Measurements from ENCODE around the gene AURKAIP1.
A peak's percentile ranks its signal among the peaks of the same experiment; 100 is the strongest.

Gene AURKAIP1

GRCh38 chr1:1361233-1361981, 13.6 kb downstream of the AURKAIP1 start:
- no peak for DNase-seq (ENCODE audit: low spot score)

- no peak for DNase-seq (ENCODE audit: low spot score)
Observed at GRCh38 chr1:1360506-1361169, 14.4 kb downstream of the AURKAIP1 start.

GRCh38 chr1:1359664-1360468, 15.1 kb downstream of the AURKAIP1 start:
- DNase-seq (ENCODE audit: low spot score): no peak

DNA sequence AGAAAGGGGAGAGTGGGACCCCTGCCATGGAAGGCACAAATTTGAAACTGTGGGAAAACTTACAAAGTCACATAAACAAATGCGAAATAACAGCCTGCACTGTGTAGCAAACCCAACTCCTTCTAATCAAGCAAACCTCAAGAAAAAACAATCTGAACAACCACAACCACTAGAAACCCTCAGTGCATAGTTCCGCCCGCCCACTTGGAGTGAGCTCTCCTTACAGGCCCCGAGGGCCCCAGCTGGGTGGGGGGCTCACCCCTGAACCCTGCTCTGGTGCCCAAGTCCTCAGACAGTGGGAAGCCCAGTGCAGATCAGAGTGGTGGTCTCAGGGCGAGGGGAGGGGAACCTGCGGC, 15.7 kb downstream of the AURKAIP1 start:
- DNase-seq (ENCODE audit: low spot score): no peak

DNA sequence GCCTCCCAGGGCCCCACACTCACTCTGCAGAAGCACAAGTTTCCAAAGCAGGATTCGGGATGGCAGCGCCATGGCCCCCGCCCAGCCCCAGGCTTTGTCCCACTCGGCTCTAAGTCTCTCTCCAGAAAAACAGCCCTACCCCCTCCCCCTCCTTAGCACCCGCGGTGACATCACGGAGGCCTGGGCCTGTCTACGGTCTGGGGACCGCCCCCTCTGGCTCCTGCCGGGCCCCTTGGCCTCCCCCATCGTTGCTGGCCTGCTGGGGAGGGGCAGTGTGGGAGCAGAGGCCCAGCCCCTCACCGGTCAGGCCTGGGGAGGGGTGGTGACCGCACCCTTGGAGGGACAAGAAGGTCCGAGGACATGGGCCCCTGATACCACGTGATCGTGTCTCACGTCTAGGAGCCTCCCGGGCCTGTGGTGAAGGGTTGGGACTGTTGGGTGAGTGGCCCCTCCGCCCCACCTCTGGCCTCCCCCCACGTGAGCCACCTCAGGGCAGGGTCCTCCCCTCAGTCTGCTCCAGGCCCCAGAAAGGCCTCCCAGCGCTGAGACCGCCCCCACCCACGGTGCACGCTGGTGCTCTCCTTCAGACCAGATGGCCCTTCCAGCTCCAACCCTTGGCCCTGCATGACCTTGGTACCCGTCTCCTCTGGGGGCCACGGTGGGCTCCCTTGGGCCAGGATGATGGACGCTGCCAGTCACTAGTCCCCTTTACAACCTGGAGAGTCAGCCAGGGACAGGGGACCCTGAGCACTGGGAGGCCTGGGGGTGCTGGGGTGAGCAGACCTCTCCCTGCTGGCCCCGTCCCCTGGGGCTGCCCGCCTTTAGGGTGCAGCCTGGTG, 16.4 kb downstream of the AURKAIP1 start, which contains the start of gene MXRA8:
TSS of gene MXRA8 (minus strand) at position 123 of the 839 bp plus-strand sequence. CDS start at position 72, 51 bp downstream.
- DNase-seq (ENCODE audit: low spot score): no peak

GRCh38 chr1:1357871-1358432, 17.1 kb downstream of the AURKAIP1 start:
- DNase-seq (ENCODE audit: low spot score): no peak

- no peak for DNase-seq (ENCODE audit: low spot score)
Observed at GRCh38 chr1:1356796-1357401, 18.1 kb downstream of the AURKAIP1 start.

DNA sequence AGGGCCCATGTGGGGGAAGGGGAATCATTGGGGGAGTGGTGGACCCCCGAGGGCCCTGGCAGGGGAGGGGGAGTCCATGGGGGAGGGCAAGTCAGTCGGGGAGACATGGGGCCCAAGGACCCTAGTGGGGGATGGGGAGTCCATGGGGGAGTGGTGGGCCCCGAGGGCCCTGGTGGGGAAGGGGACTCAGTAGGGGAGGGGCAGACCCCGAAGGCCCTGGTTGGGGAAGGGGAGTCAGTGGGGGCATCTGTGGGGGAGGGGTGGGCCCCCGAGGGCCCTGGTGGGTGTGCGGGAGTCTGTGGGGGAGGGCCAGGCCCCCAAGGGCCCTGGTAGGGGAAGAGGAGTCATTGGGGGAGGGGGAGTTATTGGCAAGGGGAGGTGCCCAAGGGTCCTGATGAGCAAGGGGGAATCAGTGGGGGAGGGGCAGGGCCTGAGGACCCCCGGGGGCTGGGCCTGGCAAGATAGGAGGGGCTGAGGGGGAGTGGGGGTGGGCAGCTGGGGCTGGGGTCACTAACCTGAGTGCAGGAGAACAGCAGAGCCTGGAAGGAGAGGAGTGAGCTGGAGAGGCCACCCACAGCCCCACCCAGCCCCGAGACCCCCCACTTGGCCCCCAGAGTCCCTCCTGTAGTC, 18.7 kb downstream of the AURKAIP1 start:
- no peak for DNase-seq (ENCODE audit: low spot score)

DNA sequence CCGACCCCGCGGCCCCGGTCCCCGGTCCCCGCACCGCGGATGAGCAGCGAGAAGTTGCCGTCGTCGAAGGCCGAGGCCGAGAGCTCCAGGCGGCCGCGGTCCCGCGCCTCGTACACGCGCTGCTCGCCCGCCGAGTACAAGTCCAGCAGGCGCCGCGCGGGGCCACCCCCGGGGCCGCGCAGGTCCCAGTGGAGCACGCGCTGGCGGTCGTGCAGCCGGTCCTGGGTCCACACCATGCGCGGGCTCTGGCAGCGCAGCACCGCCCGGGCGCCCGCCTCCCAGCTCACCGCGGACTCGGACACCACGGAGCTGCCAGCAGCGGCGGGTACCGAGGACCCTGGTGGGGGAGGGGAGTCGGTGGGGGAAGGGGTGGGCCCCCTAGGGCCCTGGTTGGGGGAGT, 19.6 kb downstream of the AURKAIP1 start:
- no peak for DNase-seq (ENCODE audit: low spot score)

- no peak for DNase-seq (ENCODE audit: low spot score)
Observed at GRCh38 chr1:1354271-1355247, 20.4 kb downstream of the AURKAIP1 start.

DNA sequence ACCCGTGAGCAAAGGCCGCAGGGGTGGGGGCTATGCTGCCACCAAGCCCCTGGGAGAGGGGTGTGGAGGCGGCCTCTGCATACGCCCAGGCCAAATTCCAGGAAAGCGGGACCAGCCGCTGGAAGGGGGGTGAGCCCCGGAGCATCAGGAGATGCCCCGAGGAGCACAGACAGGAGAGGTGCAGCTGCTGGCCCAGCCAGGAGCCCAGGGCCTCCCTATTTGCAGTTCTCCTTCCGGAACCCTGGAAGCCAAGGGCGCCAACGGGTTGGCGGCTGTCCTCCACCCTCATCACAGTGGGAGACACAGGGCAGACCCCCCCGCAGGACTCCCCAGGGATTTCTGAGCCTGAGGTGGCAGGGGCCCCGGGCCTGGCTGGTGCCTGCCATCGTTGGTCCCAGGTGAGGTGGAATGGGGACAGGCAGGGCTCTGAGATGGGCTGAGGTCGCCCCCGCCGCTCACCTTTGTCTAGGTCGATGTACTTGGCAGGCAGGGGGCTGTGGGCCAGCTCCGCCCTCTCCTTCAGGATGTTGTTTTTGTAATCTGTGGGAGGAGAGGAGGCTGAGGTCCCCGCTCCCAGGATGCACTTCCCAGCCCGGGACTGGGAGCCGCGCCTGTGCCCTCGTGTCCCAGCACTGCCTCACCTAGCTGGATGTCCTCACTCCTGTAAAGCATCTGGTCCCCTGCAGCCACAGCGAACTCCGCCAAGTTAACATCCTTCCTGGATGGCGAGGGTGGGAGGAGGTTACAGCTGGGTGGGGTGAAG, 21.4 kb downstream of the AURKAIP1 start:
- DNase-seq (ENCODE audit: low spot score): no peak

DNA sequence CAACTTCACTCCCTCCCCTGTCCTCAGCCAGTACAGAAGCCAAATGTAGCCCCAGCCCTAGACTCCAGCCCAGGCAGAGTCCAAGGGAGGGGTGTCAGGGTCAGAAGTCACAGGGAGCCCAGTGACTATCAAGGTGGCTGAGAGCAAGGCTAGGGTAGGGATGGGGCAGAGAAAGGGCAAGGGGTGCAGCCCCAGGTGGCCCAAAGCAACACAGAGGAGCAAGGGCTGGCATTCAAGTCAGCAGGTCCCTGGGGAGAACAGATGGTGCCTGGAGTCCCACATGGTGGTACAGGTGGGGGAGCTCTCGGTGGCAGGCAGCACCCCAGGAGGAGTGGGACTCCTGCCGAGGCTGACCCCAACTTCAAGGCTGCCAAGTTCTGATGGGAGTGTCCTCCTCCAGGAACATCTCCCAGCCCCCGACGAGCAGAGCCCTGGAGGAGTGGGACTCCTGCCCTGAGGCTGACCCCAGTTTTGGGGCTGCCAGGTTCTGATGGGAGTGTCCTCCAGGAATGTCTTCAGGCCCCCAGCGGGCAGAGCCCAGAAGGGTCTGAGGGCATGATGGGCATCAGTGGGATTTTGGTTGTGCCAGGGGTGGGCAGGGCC, 22.1 kb downstream of the AURKAIP1 start:
- peak; percentile 65 for DNase-seq (ENCODE audit: low spot score)

DNA sequence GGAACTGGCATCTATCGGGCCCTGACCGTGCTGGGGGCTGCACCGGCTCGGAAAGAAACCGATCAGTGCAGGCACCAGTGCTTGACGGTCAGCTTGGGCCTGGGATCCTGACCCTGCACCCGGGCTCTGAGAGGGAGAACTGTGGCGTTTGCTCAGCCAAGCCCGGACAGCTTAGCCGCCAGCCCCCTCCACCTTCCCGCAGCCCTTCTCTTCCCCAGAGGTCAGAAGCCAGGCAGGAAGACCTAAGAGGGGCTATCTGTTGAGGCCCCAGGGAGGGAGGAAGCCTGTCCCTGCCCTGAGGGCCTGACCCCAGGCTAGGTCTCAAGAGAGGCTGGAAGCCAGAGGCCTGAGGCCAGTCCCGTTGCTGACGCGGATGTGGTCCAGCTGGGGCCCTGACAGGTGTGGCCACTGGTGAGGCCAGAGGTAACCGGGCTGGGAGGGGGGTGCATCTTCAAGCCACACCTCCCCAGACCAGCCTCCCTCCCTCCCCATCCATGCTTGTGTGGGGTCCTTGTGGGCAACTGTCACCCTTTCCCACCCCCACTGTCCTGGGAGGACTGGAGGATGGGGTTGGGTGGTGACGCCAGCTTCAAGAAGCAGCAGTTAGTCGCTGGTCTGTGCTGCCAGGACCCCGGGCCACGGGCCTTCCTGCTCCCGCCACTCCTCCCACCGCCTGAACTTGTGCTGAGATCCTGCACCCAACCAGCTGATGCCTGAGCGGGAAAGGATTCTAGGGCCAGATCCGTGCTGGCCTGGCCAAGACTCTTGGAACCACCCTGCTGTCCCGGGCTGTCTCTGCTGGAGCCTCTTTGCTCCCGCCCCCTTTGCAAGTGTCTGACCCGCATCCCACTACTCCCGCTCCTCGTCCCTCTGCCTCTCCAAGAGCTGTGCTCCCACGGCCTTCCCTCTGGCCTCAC, 23.2 kb downstream of the AURKAIP1 start:
- DNase-seq (ENCODE audit: low spot score): no peak

- DNase-seq (ENCODE audit: low spot score): peak; percentile 90
Observed at GRCh38 chr1:1349256-1350012, 25.6 kb downstream of the AURKAIP1 start, which contains the start of gene DVL1. Gene DVL1 (minus strand): TSS chr1:1349418. CDS start chr1:1349065, 353 bp downstream.

- no peak for DNase-seq (ENCODE audit: low spot score)
Observed at GRCh38 chr1:1348420-1349255, 26.4 kb downstream of the AURKAIP1 start.

Data from germinal center (tissue), 1 donor.